ENCODE data around the gene ONECUT3.
A peak's percentile ranks its signal among the peaks of the same experiment; 100 is the strongest.

The ONECUT3 gene

DNA sequence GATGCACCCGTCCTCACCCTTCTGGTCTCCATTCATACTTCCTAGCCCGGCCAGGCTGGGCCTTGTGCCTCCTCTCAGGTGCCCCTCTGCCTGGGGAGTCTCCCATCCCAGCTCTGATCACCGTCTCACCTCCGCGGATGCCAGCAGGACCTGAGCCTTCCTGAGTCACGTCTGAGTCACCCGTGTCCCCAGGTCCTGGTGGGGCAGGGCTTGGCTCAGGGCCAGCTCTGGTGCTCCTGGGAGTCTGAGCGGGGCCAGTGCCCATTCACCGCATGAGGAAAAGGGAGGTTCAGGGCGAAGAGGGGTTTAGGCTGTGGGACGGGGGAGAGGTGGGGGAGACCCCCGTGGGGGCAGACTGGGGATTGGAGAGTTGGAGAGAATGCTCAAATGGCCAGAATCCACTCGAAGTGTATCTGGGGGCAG lies 58.2 kb downstream of the ONECUT3 start:
- no peak overlapping the region; the same call in 1 of the 2 replicates for H3K4me3 ChIP-seq (ENCODE audit: low read length)
- H3K27ac ChIP-seq (ENCODE audit: low read length), result no peak overlapping the region
- no peaks in the 10 kb centered on the region for H4K20me1 ChIP-seq (ENCODE audit: insufficient read depth, low read length)
- H3K9ac ChIP-seq (ENCODE audit: low read length), result no peak overlapping the region
- peaks cover 51% of the 10 kb centered on the region for H3K27me3 ChIP-seq (replicated peaks; ENCODE audit: insufficient read depth, low read length)
- H3K4me1 ChIP-seq (ENCODE audit: low read length), result peaks cover 7% of the 10 kb centered on the region
- no peaks in the 10 kb centered on the region for H3K9me3 ChIP-seq (replicated peaks; ENCODE audit: insufficient read depth, low read length)
- no peak overlapping the region for H2AFZ ChIP-seq (ENCODE audit: low read length)
- no peaks in the 10 kb centered on the region; the same call in 1 of the 2 replicates for H3F3A ChIP-seq (ENCODE audit: insufficient read depth, low read length)
- DNase-seq, result no peak
- peaks cover 4% of the 10 kb centered on the region; the same call in 1 of the 2 replicates for H3K36me3 ChIP-seq (replicated peaks; ENCODE audit: insufficient read depth, low read length)
- H3K9me2 ChIP-seq (replicated peaks; ENCODE audit: insufficient read depth, low read length), result no peaks in the 10 kb centered on the region
- no peaks in the 10 kb centered on the region for H3K79me2 ChIP-seq (ENCODE audit: low read length)
- H3K4me2 ChIP-seq (ENCODE audit: low read depth, low read length), result no peak overlapping the region; the same call in 1 of the 2 replicates
- TF ChIP-seq EZH2phosphoT487 (IDR thresholded peaks at IDR 0.05; ENCODE audit: low read length) (no peak), CTCF (IDR thresholded peaks at IDR 0.05; ENCODE audit: low read length) (no peak), EZH2 (optimal IDR thresholded peaks at IDR 0.05; ENCODE audit: low read depth, low read length) (no peak)

DNA sequence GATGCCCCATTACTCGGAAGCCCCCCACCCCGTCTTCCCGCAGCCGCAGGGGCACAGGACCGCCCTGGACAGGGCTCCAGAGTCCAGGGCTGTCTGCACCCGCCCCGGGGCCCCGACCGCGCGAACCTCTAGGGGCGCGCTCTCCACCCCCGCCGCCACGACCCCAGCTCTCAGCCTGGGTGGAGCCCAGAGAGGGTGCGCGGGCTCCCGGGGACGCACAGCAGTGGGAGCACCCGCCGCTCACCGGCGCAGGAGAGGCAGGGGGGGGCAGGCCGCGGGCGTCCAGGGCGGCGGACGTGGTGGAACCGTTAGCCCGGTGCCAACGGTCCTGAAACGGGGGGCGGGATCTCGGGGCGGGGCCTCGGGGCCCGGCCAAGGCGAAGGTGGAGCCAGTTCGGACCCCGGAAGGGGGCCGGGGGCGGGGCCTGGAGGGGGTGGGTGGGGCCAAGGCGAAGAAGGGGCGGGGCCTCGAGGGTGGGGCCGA lies 58.7 kb downstream of the ONECUT3 start, which contains the start of gene ATP8B3:
ATP8B3 (minus strand) TSS at position 335 of the 484 bp plus-strand sequence. CDS start 540 bp downstream, outside the sequence.
- Histone ChIP-seq H3F3A (ENCODE audit: insufficient read depth, low read length) (no peaks in the 10 kb centered on the region; the same call in 1 of the 2 replicates), H3K27ac (ENCODE audit: low read length) (no peak within 1 kb of the TSS; the same call in 1 of the 2 replicates), H3K4me1 (ENCODE audit: low read length) (peaks cover 7% of the 10 kb centered on the region), H3K4me3 (ENCODE audit: low read length) (peak within 1 kb of the TSS; percentile 81), H2AFZ (ENCODE audit: low read length) (peak within 1 kb of the TSS; percentile 95), H3K9ac (ENCODE audit: low read length) (peak within 1 kb of the TSS; percentile 31; the same call in 1 of the 2 replicates), H3K4me2 (ENCODE audit: low read depth, low read length) (peak within 1 kb of the TSS; percentile 100), H3K27me3 (replicated peaks; ENCODE audit: insufficient read depth, low read length) (peaks cover 46% of the 10 kb centered on the region), H3K9me3 (replicated peaks; ENCODE audit: insufficient read depth, low read length) (no peaks in the 10 kb centered on the region), H3K9me2 (replicated peaks; ENCODE audit: insufficient read depth, low read length) (no peaks in the 10 kb centered on the region), H4K20me1 (ENCODE audit: insufficient read depth, low read length) (no peaks in the 10 kb centered on the region), H3K36me3 (replicated peaks; ENCODE audit: insufficient read depth, low read length) (peaks cover 4% of the 10 kb centered on the region; the same call in 1 of the 2 replicates), H3K79me2 (ENCODE audit: low read length) (no peaks in the 10 kb centered on the region)
- DNase-seq, result no peak
- TF ChIP-seq CTCF (IDR thresholded peaks at IDR 0.05; ENCODE audit: low read length) (peak; percentile 22), EZH2phosphoT487 (IDR thresholded peaks at IDR 0.05; ENCODE audit: low read length) (no peak)

DNA sequence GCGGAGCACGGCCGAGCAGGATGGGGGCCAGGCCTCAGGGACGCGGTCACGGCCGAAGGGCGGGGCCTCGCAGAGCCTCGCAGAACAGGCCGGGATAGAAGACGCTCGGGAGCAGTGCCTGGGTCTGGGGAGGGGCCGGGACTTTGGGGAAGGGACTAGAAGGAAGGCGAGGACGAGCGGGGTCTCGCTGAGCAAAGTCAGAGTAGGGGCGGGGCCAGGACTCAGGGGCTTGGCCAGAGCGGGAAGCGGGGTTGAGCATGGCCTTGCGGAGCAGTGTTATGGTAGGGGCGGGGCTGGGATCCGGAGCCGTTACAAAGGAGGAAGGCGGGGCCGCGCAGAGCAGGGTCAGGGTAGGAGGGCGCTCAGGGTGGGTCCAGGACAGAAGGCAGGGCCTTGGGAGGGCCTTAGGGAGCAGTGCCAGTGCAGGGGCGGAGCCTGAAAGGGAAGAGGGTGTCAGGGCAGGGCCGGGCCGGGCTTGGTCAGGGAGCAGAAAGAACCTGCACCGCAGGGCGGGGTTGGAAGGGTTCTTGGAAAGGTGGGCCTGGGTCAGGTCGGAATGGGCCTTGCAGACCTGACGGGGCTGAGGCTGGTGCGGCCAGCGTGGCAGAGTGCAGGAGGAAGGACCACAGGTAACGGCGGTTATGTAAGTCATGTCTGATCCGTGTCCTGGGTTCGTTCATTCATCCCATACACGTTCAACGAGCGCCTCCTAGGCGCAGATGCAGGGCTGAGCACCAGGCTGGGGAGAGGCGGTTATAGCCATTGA lies 59.3 kb downstream of the ONECUT3 start:
- Histone ChIP-seq H3F3A (ENCODE audit: insufficient read depth, low read length) (no peaks in the 10 kb centered on the region; the same call in 1 of the 2 replicates), H3K9ac (ENCODE audit: low read length) (peak overlapping the region; percentile 31; the same call in 1 of the 2 replicates), H3K4me1 (ENCODE audit: low read length) (peaks cover 7% of the 10 kb centered on the region), H3K4me3 (ENCODE audit: low read length) (peak overlapping the region; percentile 81), H3K27me3 (replicated peaks; ENCODE audit: insufficient read depth, low read length) (peaks cover 40% of the 10 kb centered on the region), H4K20me1 (ENCODE audit: insufficient read depth, low read length) (no peaks in the 10 kb centered on the region), H3K9me3 (replicated peaks; ENCODE audit: insufficient read depth, low read length) (no peaks in the 10 kb centered on the region), H3K79me2 (ENCODE audit: low read length) (no peaks in the 10 kb centered on the region), H2AFZ (ENCODE audit: low read length) (peak overlapping the region; percentile 95), H3K27ac (ENCODE audit: low read length) (no peak overlapping the region; the same call in 1 of the 2 replicates), H3K36me3 (replicated peaks; ENCODE audit: insufficient read depth, low read length) (peaks cover 5% of the 10 kb centered on the region; the same call in 1 of the 2 replicates), H3K4me2 (ENCODE audit: low read depth, low read length) (peak overlapping the region; percentile 100), H3K9me2 (replicated peaks; ENCODE audit: insufficient read depth, low read length) (no peaks in the 10 kb centered on the region)
- DNase-seq, result peak; percentile 93
- TF ChIP-seq EZH2 (optimal IDR thresholded peaks at IDR 0.05; ENCODE audit: low read depth, low read length), result no peak
- TF ChIP-seq CTCF (IDR thresholded peaks at IDR 0.05; ENCODE audit: low read length), result peak; percentile 92
- TF ChIP-seq EZH2phosphoT487 (IDR thresholded peaks at IDR 0.05; ENCODE audit: low read length), result no peak
